Measurements from ENCODE around the gene CLCN4.

DNA sequence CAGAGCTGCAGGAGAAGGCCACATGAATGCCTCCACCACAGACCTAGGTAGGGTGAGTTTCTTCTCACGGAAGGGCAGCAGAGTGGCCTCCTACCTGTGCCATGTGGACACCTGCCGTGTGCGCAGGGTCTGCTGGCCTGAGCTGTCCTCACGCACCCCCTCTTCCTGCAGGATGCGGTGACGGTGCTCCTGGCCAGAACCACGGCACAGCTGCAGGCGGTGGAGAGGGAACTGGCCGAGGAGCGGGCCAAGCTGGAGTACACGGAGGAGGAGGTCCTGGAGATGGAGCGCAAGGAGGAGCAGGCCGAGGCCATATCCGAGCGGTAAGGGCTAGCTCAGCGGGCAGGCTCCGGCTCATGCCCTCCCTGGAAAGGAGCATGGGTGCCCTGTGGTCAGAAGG lies 28.4 kb upstream of the CLCN4 start:
- TF ChIP-seq, protein P1, sequence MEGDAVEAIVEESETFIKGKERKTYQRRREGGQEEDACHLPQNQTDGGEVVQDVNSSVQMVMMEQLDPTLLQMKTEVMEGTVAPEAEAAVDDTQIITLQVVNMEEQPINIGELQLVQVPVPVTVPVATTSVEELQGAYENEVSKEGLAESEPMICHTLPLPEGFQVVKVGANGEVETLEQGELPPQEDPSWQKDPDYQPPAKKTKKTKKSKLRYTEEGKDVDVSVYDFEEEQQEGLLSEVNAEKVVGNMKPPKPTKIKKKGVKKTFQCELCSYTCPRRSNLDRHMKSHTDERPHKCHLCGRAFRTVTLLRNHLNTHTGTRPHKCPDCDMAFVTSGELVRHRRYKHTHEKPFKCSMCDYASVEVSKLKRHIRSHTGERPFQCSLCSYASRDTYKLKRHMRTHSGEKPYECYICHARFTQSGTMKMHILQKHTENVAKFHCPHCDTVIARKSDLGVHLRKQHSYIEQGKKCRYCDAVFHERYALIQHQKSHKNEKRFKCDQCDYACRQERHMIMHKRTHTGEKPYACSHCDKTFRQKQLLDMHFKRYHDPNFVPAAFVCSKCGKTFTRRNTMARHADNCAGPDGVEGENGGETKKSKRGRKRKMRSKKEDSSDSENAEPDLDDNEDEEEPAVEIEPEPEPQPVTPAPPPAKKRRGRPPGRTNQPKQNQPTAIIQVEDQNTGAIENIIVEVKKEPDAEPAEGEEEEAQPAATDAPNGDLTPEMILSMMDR (IDR thresholded peaks at IDR 0.05), result no peak
- no peak for TF ChIP-seq POLR2A (IDR thresholded peaks at IDR 0.05)
